HEK293 (cell line): Measurements from ENCODE around the gene MFAP1.

Experiments used
- CTCF ChIP-seq: fragments of 450-650 bp; formaldehyde crosslinking; IDR thresholded peaks from 2 replicates; pipeline ENCODE4 v1.5.1; 2016; ENCODE audit warnings: missing biosample characterization, missing genetic modification characterization
- PRDM1 ChIP-seq: fragments of 450-650 bp; formaldehyde crosslinking; IDR thresholded peaks from 2 replicates; pipeline ENCODE4; 2016; ENCODE audit warnings: missing biosample characterization, missing genetic modification characterization
- PRDM4 ChIP-seq: fragments of 450-650 bp; formaldehyde crosslinking; IDR thresholded peaks from 2 replicates; pipeline ENCODE4 v1.5.1; 2017; ENCODE audit warnings: missing biosample characterization, missing genetic modification characterization
- SP2 ChIP-seq: fragments of 450-650 bp; formaldehyde crosslinking; IDR thresholded peaks from 2 replicates; pipeline ENCODE4 v1.5.1; 2016; ENCODE audit warnings: missing biosample characterization, missing genetic modification characterization
- ZBTB20 ChIP-seq: fragments of 450-650 bp; formaldehyde crosslinking; IDR thresholded peaks from 2 replicates; pipeline ENCODE4 v1.5.1; 2016; ENCODE audit warnings: missing biosample characterization, missing genetic modification characterization
- ZBTB44 ChIP-seq: fragments of 450-650 bp; IDR thresholded peaks from 2 replicates; pipeline ENCODE4 v1.5.1; 2018; ENCODE audit warnings: missing biosample characterization, mild to moderate bottlenecking, missing genetic modification characterization
- ZBTB8A ChIP-seq: fragments of 450-650 bp; formaldehyde crosslinking; IDR thresholded peaks from 2 replicates; pipeline ENCODE4 v1.5.1; 2016; ENCODE audit warnings: missing biosample characterization, missing genetic modification characterization
- ZFP37 ChIP-seq: fragments of 450-650 bp; formaldehyde crosslinking; IDR thresholded peaks from 2 replicates; pipeline ENCODE4 v1.5.1; 2016; ENCODE audit warnings: missing biosample characterization, missing genetic modification characterization
- ZNF133 ChIP-seq: fragments of 450-650 bp; formaldehyde crosslinking; IDR thresholded peaks from 2 replicates; pipeline ENCODE4 v1.5.1; 2016; ENCODE audit warnings: missing biosample characterization, missing genetic modification characterization
- ZNF174 ChIP-seq: fragments of 450-650 bp; formaldehyde crosslinking; IDR thresholded peaks from 2 replicates; pipeline ENCODE4 v1.5.0; 2017; ENCODE audit warnings: missing biosample characterization, mild to moderate bottlenecking, missing genetic modification characterization
- ZNF2 ChIP-seq: fragments of 450-650 bp; formaldehyde crosslinking; IDR thresholded peaks from 2 replicates; pipeline ENCODE4 v1.5.1; 2016; ENCODE audit warnings: missing biosample characterization, missing genetic modification characterization
- ZNF24 ChIP-seq: fragments of 450-650 bp; formaldehyde crosslinking; IDR thresholded peaks from 2 replicates; pipeline ENCODE4 v1.5.1; 2016; ENCODE audit warnings: missing biosample characterization, missing genetic modification characterization
- ZNF341 ChIP-seq: fragments of 450-650 bp; formaldehyde crosslinking; IDR thresholded peaks from 2 replicates; pipeline ENCODE4; 2016; ENCODE audit warnings: low read depth, missing biosample characterization, missing genetic modification characterization
- ZNF394 ChIP-seq: fragments of 450-650 bp; formaldehyde crosslinking; IDR thresholded peaks from 2 replicates; pipeline ENCODE4 v1.5.1; 2016; ENCODE audit warnings: missing biosample characterization, missing genetic modification characterization, mild to moderate bottlenecking, moderate library complexity, borderline replicate concordance
- ZNF513 ChIP-seq: fragments of 450-650 bp; IDR thresholded peaks from 2 replicates; pipeline ENCODE4 v1.5.1; 2018; ENCODE audit warnings: missing biosample characterization, missing genetic modification characterization
- ZNF518A ChIP-seq: fragments of 450-650 bp; formaldehyde crosslinking; conservative IDR thresholded peaks from 2 replicates; pipeline ENCODE4 v1.5.1; 2016; ENCODE audit warnings: low read depth, missing biosample characterization, missing genetic modification characterization
- ZNF629 ChIP-seq: fragments of 450-650 bp; formaldehyde crosslinking; IDR thresholded peaks from 2 replicates; pipeline ENCODE4 v1.5.1; 2017; ENCODE audit warnings: missing biosample characterization, missing genetic modification characterization
- ZSCAN16 ChIP-seq: fragments of 450-650 bp; formaldehyde crosslinking; IDR thresholded peaks from 2 replicates; pipeline ENCODE4 v1.5.1; 2016; ENCODE audit warnings: missing biosample characterization, missing genetic modification characterization
- ZXDB ChIP-seq: fragments of 450-650 bp; formaldehyde crosslinking; IDR thresholded peaks from 2 replicates; pipeline ENCODE4 v1.5.1; 2016; ENCODE audit warnings: missing biosample characterization, missing genetic modification characterization
- TF ChIP-seq, protein P1 (sequence below): fragments of 450-650 bp; formaldehyde crosslinking; optimal IDR thresholded peaks from 2 replicates; pipeline ENCODE3; 2016; ENCODE audit warnings: missing biosample characterization, mild to moderate bottlenecking, missing genetic modification characterization
- TF ChIP-seq, protein P2 (sequence below): fragments of 450-650 bp; formaldehyde crosslinking; IDR thresholded peaks from 2 replicates; pipeline ENCODE4 v1.5.1; 2016; ENCODE audit warnings: missing biosample characterization, missing genetic modification characterization
- TF ChIP-seq, protein P3 (sequence below): fragments of 450-650 bp; formaldehyde crosslinking; IDR thresholded peaks from 2 replicates; pipeline ENCODE4 v1.5.1; 2017; ENCODE audit warnings: missing biosample characterization, missing genetic modification characterization

Gene MFAP1

GRCh38 chr15:43777267-43777914 is 47.1 kb downstream of the MFAP1 start (continued):
- TF ChIP-seq ZBTB44 (tag by site-specific recombination) (no peak), CTCF (tag by site-specific recombination) (peak; percentile 87), ZNF341 (tag by site-specific recombination) (peak; percentile 64), ZNF629 (peak; percentile 51; the same call in 1 of the 2 replicates), ZBTB20 (tag by site-specific recombination) (peak; percentile 65), ZNF2 (tag by site-specific recombination) (peak; percentile 73; the same call in 1 of the 2 replicates), ZNF513 (tag by site-specific recombination) (no peak), ZNF518A (tag by site-specific recombination) (no peak), ZSCAN16 (tag by site-specific recombination) (no peak), ZNF24 (tag by site-specific recombination) (0 out of 2 replicates have a peak, but pooled peaks have one; percentile 39), ZXDB (tag by site-specific recombination) (peak; percentile 39; the same call in 1 of the 2 replicates), SP2 (tag by site-specific recombination) (peak; percentile 69), ZFP37 (tag by site-specific recombination) (no peak; the same call in 1 of the 2 replicates), ZBTB8A (tag by site-specific recombination) (peak; percentile 84), ZNF133 (tag by site-specific recombination) (no peak), ZNF394 (tag by site-specific recombination) (0 out of 2 replicates have a peak, but pooled peaks have one; percentile 24), PRDM1 (peak; percentile 91), ZNF174 (tag by site-specific recombination) (no peak), PRDM4 (tag by site-specific recombination) (peak; percentile 91)
- TF ChIP-seq, protein P1, sequence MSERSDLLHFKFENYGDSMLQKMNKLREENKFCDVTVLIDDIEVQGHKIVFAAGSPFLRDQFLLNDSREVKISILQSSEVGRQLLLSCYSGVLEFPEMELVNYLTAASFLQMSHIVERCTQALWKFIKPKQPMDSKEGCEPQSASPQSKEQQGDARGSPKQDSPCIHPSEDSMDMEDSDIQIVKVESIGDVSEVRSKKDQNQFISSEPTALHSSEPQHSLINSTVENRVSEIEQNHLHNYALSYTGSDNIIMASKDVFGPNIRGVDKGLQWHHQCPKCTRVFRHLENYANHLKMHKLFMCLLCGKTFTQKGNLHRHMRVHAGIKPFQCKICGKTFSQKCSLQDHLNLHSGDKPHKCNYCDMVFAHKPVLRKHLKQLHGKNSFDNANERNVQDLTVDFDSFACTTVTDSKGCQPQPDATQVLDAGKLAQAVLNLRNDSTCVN (tag by site-specific recombination), result peak; percentile 37
- TF ChIP-seq, protein P2, sequence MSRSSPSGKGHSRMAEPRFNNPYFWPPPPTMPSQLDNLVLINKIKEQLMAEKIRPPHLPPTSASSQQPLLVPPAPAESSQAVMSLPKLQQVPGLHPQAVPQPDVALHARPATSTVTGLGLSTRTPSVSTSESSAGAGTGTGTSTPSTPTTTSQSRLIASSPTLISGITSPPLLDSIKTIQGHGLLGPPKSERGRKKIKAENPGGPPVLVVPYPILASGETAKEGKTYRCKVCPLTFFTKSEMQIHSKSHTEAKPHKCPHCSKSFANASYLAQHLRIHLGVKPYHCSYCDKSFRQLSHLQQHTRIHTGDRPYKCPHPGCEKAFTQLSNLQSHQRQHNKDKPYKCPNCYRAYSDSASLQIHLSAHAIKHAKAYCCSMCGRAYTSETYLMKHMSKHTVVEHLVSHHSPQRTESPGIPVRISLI (tag by site-specific recombination), result no peak
- TF ChIP-seq, protein P3, sequence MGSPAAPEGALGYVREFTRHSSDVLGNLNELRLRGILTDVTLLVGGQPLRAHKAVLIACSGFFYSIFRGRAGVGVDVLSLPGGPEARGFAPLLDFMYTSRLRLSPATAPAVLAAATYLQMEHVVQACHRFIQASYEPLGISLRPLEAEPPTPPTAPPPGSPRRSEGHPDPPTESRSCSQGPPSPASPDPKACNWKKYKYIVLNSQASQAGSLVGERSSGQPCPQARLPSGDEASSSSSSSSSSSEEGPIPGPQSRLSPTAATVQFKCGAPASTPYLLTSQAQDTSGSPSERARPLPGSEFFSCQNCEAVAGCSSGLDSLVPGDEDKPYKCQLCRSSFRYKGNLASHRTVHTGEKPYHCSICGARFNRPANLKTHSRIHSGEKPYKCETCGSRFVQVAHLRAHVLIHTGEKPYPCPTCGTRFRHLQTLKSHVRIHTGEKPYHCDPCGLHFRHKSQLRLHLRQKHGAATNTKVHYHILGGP (tag by site-specific recombination), result no peak
